ENCODE measurements around the gene ACP2. TPM values are rescaled to one million over a fixed set of nuclear protein-coding genes. Genes with fewer than 3 reads are reported as not detected.
A peak's percentile ranks its signal among the peaks of the same experiment; 100 is the strongest.

Gene ACP2
- total and polyA plus RNA-seq, 9 of the 15 experiments (the other 6 are each of a cell fraction or from before 2014, with no cell fraction given), result 1.9 to 20.0 (median 11.6) TPM

GRCh38 chr11:47202576-47202975 is 46.0 kb downstream of the ACP2 start (continued):
- TF ChIP-seq PCBP2 (IDR thresholded peaks at IDR 0.05; ENCODE audit: low read depth, low read length, poor library complexity, severe bottlenecking), result no peak
- peak; percentile 97 for TF ChIP-seq MAFK (IDR thresholded peaks at IDR 0.05; ENCODE audit: low read length)
- TF ChIP-seq BACH1 (tag; IDR thresholded peaks at IDR 0.05), result no peak
- TF ChIP-seq RFX1 (IDR thresholded peaks at IDR 0.05), result no peak
- TF ChIP-seq ZNF507 (tag; conservative IDR thresholded peaks at IDR 0.05), result no peak
- TF ChIP-seq, protein P1, sequence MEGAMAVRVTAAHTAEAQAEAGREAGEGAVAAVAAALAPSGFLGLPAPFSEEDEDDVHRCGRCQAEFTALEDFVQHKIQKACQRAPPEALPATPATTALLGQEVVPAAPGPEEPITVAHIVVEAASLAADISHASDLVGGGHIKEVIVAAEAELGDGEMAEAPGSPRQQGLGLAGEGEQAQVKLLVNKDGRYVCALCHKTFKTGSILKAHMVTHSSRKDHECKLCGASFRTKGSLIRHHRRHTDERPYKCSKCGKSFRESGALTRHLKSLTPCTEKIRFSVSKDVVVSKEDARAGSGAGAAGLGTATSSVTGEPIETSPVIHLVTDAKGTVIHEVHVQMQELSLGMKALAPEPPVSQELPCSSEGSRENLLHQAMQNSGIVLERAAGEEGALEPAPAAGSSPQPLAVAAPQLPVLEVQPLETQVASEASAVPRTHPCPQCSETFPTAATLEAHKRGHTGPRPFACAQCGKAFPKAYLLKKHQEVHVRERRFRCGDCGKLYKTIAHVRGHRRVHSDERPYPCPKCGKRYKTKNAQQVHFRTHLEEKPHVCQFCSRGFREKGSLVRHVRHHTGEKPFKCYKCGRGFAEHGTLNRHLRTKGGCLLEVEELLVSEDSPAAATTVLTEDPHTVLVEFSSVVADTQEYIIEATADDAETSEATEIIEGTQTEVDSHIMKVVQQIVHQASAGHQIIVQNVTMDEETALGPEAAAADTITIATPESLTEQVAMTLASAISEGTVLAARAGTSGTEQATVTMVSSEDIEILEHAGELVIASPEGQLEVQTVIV (CRISPR knock-in tag; IDR thresholded peaks at IDR 0.05; ENCODE audit: borderline replicate concordance), result no peak
- TF ChIP-seq CBFA2T2 (conservative IDR thresholded peaks at IDR 0.05), result no peak
- TF ChIP-seq RB1 (IDR thresholded peaks at IDR 0.05; ENCODE audit: low read depth), result no peak
- no peak for TF ChIP-seq GABPB1 (CRISPR knock-in tag; IDR thresholded peaks at IDR 0.05)
- TF ChIP-seq, protein P2, sequence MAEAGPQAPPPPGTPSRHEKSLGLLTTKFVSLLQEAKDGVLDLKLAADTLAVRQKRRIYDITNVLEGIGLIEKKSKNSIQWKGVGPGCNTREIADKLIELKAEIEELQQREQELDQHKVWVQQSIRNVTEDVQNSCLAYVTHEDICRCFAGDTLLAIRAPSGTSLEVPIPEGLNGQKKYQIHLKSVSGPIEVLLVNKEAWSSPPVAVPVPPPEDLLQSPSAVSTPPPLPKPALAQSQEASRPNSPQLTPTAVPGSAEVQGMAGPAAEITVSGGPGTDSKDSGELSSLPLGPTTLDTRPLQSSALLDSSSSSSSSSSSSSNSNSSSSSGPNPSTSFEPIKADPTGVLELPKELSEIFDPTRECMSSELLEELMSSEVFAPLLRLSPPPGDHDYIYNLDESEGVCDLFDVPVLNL (CRISPR knock-in tag; IDR thresholded peaks at IDR 0.05; ENCODE audit: low read depth), result no peak
- TF ChIP-seq, protein P3, sequence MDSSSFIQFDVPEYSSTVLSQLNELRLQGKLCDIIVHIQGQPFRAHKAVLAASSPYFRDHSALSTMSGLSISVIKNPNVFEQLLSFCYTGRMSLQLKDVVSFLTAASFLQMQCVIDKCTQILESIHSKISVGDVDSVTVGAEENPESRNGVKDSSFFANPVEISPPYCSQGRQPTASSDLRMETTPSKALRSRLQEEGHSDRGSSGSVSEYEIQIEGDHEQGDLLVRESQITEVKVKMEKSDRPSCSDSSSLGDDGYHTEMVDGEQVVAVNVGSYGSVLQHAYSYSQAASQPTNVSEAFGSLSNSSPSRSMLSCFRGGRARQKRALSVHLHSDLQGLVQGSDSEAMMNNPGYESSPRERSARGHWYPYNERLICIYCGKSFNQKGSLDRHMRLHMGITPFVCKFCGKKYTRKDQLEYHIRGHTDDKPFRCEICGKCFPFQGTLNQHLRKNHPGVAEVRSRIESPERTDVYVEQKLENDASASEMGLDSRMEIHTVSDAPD (CRISPR knock-in tag; IDR thresholded peaks at IDR 0.05), result no peak
- TF ChIP-seq ZNF764 (CRISPR knock-in tag; IDR thresholded peaks at IDR 0.05; ENCODE audit: low read depth), result no peak
- TF ChIP-seq PHF8 (IDR thresholded peaks at IDR 0.05; ENCODE audit: borderline replicate concordance, low read length), result no peak
- no peak for TF ChIP-seq HMGN3 (IDR thresholded peaks at IDR 0.05; ENCODE audit: borderline replicate concordance, extremely low read depth, insufficient read length, low read depth, low read length)
- no peak for TF ChIP-seq EP300 (IDR thresholded peaks at IDR 0.05; ENCODE audit: low read length)

Data from K562 (cell line).